IMR-90 (cell line): ENCODE measurements around the gene ATP7A. TPM values are rescaled to one million over a fixed set of nuclear protein-coding genes. Genes with fewer than 3 reads are reported as not detected.
A peak's percentile ranks its signal among the peaks of the same experiment; 100 is the strongest.

Experiments
- ATAC-seq: fragments of 200-7000 bp; cut with Tn5 transposase; 2 replicates; pipeline ENCODE4 v1.9.1; 2020; ENCODE audit warnings: low read depth, mild to moderate bottlenecking, moderate library complexity
- BruUV-seq: library from RNA; stranded (reverse); fragments of 400-500 nt; replicated peaks from 2 replicates; lab custom pipeline; 2021; lab: Mats Ljungman, UMichigan
- CTCF ChIA-PET: fragments of 300-600 bp; formaldehyde crosslinking; extraction: SDS; loops from one replicate; lab custom pipeline; 2021; ENCODE audit warnings: antibody characterized with exemption; lab: Yijun Ruan, JAX
- POLR2A ChIA-PET: fragments of 300-600 bp; sonication (Branson Sonifier 250); formaldehyde crosslinking; loops from one replicate; lab custom pipeline; 2022; ENCODE audit warnings: antibody characterized with exemption; ENCODE audit not compliant: unreplicated experiment; lab: Charles Lee
- DNase-seq: peaks from one replicate; pipeline ENCODE4 v3.0.0; 2013
- H2AFZ ChIP-seq: replicated peaks from 2 replicates; pipeline ENCODE3; 2013; ENCODE audit warnings: low read length, mild to moderate bottlenecking; ENCODE audit not compliant: poor library complexity
- H2AK5ac ChIP-seq: 2 replicates; pipeline ENCODE4 v1.6.1; 2013; ENCODE audit warnings: low read depth, low read length, inconsistent platforms
- H2AK9ac ChIP-seq: replicated peaks from 2 replicates; pipeline ENCODE3; 2013; ENCODE audit warnings: mild to moderate bottlenecking, low read depth, low read length, moderate library complexity; ENCODE audit not compliant: poor library complexity
- H2BK120ac ChIP-seq: 2 replicates; pipeline ENCODE4 v1.6.1; 2013; ENCODE audit warnings: low read depth, low read length, inconsistent platforms
- H2BK15ac ChIP-seq: 3 replicates; pipeline ENCODE4 v1.6.1; 2013; ENCODE audit warnings: low read depth, low read length, inconsistent platforms
- H2BK20ac ChIP-seq: 2 replicates; pipeline ENCODE4 v1.6.1; 2013; ENCODE audit warnings: low read depth, mild to moderate bottlenecking, inconsistent platforms, low read length, moderate library complexity
- H2BK5ac ChIP-seq: 2 replicates; pipeline ENCODE4 v1.6.1; 2013; ENCODE audit warnings: mild to moderate bottlenecking, low read depth, low read length, inconsistent platforms; ENCODE audit not compliant: poor library complexity, severe bottlenecking
- H3K14ac ChIP-seq: replicated peaks from 2 replicates; pipeline ENCODE4 v1.6.1; 2013; ENCODE audit warnings: low read depth, low read length, inconsistent platforms
- H3K18ac ChIP-seq: 2 replicates; pipeline ENCODE4 v1.6.1; 2013; ENCODE audit warnings: low read depth, low read length, control low read depth
- H3K23ac ChIP-seq: 2 replicates; pipeline ENCODE4 v1.6.1; 2013; ENCODE audit warnings: low read depth, low read length, inconsistent platforms
- H3K27ac ChIP-seq: 2 replicates; pipeline ENCODE4 v1.5.1; 2013; ENCODE audit warnings: mild to moderate bottlenecking, control low read depth, low read length; ENCODE audit not compliant: insufficient read depth
- H3K27me3 ChIP-seq: 2 replicates; pipeline ENCODE4 v1.6.1; 2013; ENCODE audit warnings: low read length; ENCODE audit not compliant: control insufficient read depth, insufficient read depth
- H3K36me3 ChIP-seq: 2 replicates; pipeline ENCODE4 v1.6.1; 2013; ENCODE audit warnings: low read length, mixed read lengths; ENCODE audit not compliant: control insufficient read depth, insufficient read depth
- H3K4ac ChIP-seq: 2 replicates; pipeline ENCODE4 v1.6.1; 2013; ENCODE audit warnings: low read depth, low read length, inconsistent platforms
- H3K4me1 ChIP-seq: 2 replicates; pipeline ENCODE4 v1.6.1; 2013; ENCODE audit warnings: low read length, mixed read lengths; ENCODE audit not compliant: control insufficient read depth, insufficient read depth
- H3K4me2 ChIP-seq: 2 replicates; pipeline ENCODE4 v1.6.1; 2013; ENCODE audit warnings: low read depth, mild to moderate bottlenecking, control low read depth, low read length, moderate library complexity
- H3K4me3 ChIP-seq: 2 replicates; pipeline ENCODE4 v1.5.1; 2013; ENCODE audit warnings: low read depth, mild to moderate bottlenecking, control low read depth, low read length, moderate library complexity; ENCODE audit not compliant: insufficient read depth
- H3K56ac ChIP-seq: 2 replicates; pipeline ENCODE4 v1.6.1; 2013; ENCODE audit warnings: low read length, inconsistent platforms; ENCODE audit not compliant: insufficient read depth; ENCODE audit errors: extremely low read depth
- H3K79me1 ChIP-seq, 2 experiments: 2 replicates each; pipeline ENCODE4 v1.6.1; 2013; ENCODE audit warnings: low read length in 2 of 2, inconsistent platforms in 1 of 2, low read depth in 1 of 2
- H3K9ac ChIP-seq: 2 replicates; pipeline ENCODE4 v1.6.1; 2013; ENCODE audit warnings: low read depth, low read length, control low read depth
- H3K9me1 ChIP-seq: 2 replicates; pipeline ENCODE4 v1.6.1; 2013; ENCODE audit warnings: low read length, inconsistent platforms; ENCODE audit not compliant: insufficient read depth
- H3K9me3 ChIP-seq: 2 replicates; pipeline ENCODE4 v1.6.1; 2013; ENCODE audit warnings: low read length; ENCODE audit not compliant: control insufficient read depth, insufficient read depth
- H4K20me1 ChIP-seq: 2 replicates; pipeline ENCODE4 v1.6.1; 2013; ENCODE audit warnings: low read length, inconsistent platforms; ENCODE audit not compliant: insufficient read depth
- H4K5ac ChIP-seq: 2 replicates; pipeline ENCODE4 v1.6.1; 2013; ENCODE audit warnings: mild to moderate bottlenecking, low read depth, low read length, control low read depth
- H4K8ac ChIP-seq, 2 experiments: 2 replicates each; pipeline ENCODE4 v1.6.1; 2013; ENCODE audit warnings: low read depth in 2 of 2, low read length in 2 of 2, control low read depth in 1 of 2, inconsistent platforms in 1 of 2
- H4K91ac ChIP-seq: 2 replicates; pipeline ENCODE4 v1.6.1; 2013; ENCODE audit warnings: low read depth, low read length, inconsistent platforms; ENCODE audit not compliant: insufficient read depth
- CEBPB ChIP-seq: IDR thresholded peaks from 2 replicates; pipeline ENCODE4 v1.6.1; 2012; ENCODE audit warnings: low read depth, low read length, improper control_type of control experiment
- CHD1 ChIP-seq: IDR thresholded peaks from 2 replicates; pipeline ENCODE4 v1.6.1; 2012; ENCODE audit warnings: low read depth, low read length, improper control_type of control experiment
- dilution Hi-C: fragments of 300-500 bp; cut with HindIII; formaldehyde crosslinking; loops from one replicate; pipeline ENCODE4 v1.14.3; 2018; ENCODE audit warnings: low sequenced_read_pairs; ENCODE audit not compliant: unreplicated experiment
- in situ Hi-C: fragments of 300-500 bp; cut with MboI; formaldehyde crosslinking; loops from 3 replicates; pipeline ENCODE4 v1.14.3; 2019; ENCODE audit warnings: low sequenced_read_pairs, inconsistent platforms, mixed read lengths
- intact Hi-C: fragments of 100-400 bp; cut with micrococcal nuclease; formaldehyde crosslinking; loops from 2 replicates; pipeline ENCODE4 v1.10.0; 2022
- polyA plus RNA-seq, 3 experiments: library from polyadenylated mRNA; depleted of rRNA; stranded (reverse); fragments of >200 nt; gene quantifications; 2 replicates each; pipeline ENCODE4 v1.2.3, GENCODE V29; 2012; ENCODE audit warnings: low replicate concordance in 1 of 3
- total RNA-seq: library from RNA; depleted of rRNA; stranded (reverse); fragments of >200 nt; gene quantifications from 2 replicates; pipeline ENCODE4 v1.2.3, GENCODE V29; 2012

ATP7A gene
- total and polyA plus RNA-seq, 2 of the 4 experiments (the other 2 are of a cell fraction) = 4.2 to 22.4 TPM

DNA sequence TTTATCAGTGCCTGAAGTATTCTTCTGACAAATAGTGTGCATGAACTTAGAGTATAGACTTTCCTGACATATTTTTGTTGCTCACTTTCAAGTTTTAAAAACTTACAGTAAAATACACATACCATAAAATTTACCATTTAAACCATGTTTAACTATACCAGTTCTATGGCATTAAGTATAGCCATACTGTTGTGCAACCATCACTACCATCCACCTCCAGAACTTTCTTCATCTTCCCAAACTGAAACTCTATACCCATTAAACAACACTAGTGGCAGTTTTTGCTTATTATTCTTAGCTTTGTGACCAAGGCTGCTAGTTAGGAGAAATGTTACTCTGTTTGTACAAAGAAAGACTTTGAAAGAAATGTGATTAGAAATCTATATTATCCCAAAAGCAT lies 25.8 kb downstream of the ATP7A start:
- Histone ChIP-seq H3K23ac (no peak overlapping the region), H2AK9ac (no peak overlapping the region), H3K18ac (no peak overlapping the region), H3K4me3 (no peak overlapping the region), H2AK5ac (no peak overlapping the region), H2AFZ (no peak overlapping the region), H3K9me1 (no peaks in the 10 kb centered on the region; the same call in 1 of the 2 replicates), H3K56ac (no peak overlapping the region), H2BK120ac (no peak overlapping the region), H4K5ac (no peak overlapping the region), H4K20me1 (no peaks in the 10 kb centered on the region), H4K8ac (no peak overlapping the region), H4K91ac (no peak overlapping the region), H2BK15ac (no peak overlapping the region), H3K27me3 (no peaks in the 10 kb centered on the region), H3K4me2 (no peak overlapping the region), H3K79me1 (no peaks in the 10 kb centered on the region; a peak in 2 of 4 replicates), H2BK20ac (no peak overlapping the region), H3K27ac (no peak overlapping the region), H2BK5ac (no peak overlapping the region), H3K14ac (no peak overlapping the region), H3K9me3 (no peaks in the 10 kb centered on the region), H3K36me3 (no peaks in the 10 kb centered on the region), H3K9ac (no peak overlapping the region), H3K4ac (no peak overlapping the region), H3K4me1 (no peaks in the 10 kb centered on the region; the same call in 1 of the 2 replicates)
- ChIA-PET POLR2A (no interaction called here), CTCF (no interaction called here)
- DNase-seq = peak; percentile 27
- TF ChIP-seq CEBPB (peak; percentile 85), CHD1 (no peak)
- ATAC-seq = peak; percentile 48; the same call in 1 of the 2 replicates
- in situ Hi-C loops = no loop called here
- intact Hi-C loops = no loop called here
- BruUV-seq = no TSS peak
- dilution Hi-C loops = no loop called here
